ENCODE measurements around the gene SPTBN1.

DNA sequence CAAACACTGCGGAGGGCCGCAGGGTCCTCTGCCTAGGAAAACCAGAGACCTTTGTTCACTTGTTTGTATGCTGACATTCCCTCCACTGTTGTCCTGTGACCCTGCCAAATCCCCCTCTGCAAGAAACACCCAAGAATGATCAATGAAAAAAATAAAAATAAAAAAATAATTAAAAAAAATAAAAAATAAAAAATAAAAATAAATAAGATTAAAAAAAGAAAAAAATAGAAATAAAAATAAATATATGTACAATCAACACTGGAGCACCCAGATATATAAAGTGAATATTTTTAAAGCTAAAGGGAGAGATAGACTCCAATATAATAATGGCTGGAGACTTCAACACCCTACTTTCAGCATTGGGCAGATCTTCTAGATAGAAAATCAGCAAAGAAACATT is 243.5 kb downstream of the SPTBN1 start:
- TF ChIP-seq KLF6 (CRISPR knock-in tag; IDR thresholded peaks at IDR 0.05; ENCODE audit: borderline replicate concordance) (no peak), LEF1 (IDR thresholded peaks at IDR 0.05) (no peak), JUND (IDR thresholded peaks at IDR 0.05; ENCODE audit: borderline replicate concordance, low read depth, low read length) (no peak), JUND (tag; IDR thresholded peaks at IDR 0.05; ENCODE audit: borderline replicate concordance, low read depth, low read length) (no peak), HDAC6 (IDR thresholded peaks at IDR 0.05; ENCODE audit: low read depth, low read length) (no peak), SIX5 (IDR thresholded peaks at IDR 0.05; ENCODE audit: borderline replicate concordance in 1 of 2, insufficient read depth in 1 of 2, low read depth in 1 of 2, low read length in 2 of 2) (no peak), SPI1 (IDR thresholded peaks at IDR 0.05; ENCODE audit: borderline replicate concordance, low read depth, low read length) (no peak), NFYB (IDR thresholded peaks at IDR 0.05; ENCODE audit: extremely low read depth, insufficient read length) (no peak)

Measured in K562 (cell line).